ENCODE results near the gene DLGAP5. TPM values are rescaled to one million over a fixed set of nuclear protein-coding genes. Genes with fewer than 3 reads are reported as not detected.

The DLGAP5 gene
- total and polyA plus RNA-seq, 2 donors (not counting 1 experiment from before 2014, with no cell fraction given) = 8.1 to 10.5 TPM

DNA sequence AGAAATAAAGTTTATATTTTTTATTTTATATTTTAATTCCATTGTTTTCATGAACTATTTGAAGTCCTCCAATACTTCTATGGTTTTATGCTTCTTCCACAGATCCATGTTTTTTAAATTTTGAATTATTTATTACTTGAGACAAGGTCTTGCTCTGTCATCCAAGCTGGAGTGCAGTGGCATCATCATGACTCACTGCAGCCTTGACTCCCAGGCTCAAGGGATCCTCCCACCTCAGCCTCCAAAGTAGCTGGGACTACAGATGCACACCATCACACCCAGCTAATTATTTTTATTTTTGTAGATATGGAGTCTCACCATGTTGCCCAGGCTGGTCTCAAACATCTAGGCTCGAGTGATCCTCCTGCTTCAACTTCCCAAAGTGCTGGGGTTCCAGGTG is 28.8 kb upstream of the DLGAP5 start:
- Histone ChIP-seq H3K27me3 (ENCODE audit: control insufficient read depth, insufficient read depth, low read length) (no peaks in the 10 kb centered on the region), H3K36me3 (ENCODE audit: control insufficient read depth, insufficient read depth, low read length) (no peaks in the 10 kb centered on the region), H3K9ac (ENCODE audit: insufficient read depth, low read length) (no peak overlapping the region), H4K20me1 (ENCODE audit: control insufficient read depth, extremely low read depth, insufficient read depth, low read length) (no peaks in the 10 kb centered on the region), H3K27ac (ENCODE audit: insufficient read depth, low read length) (no peak overlapping the region), H3K4me2 (ENCODE audit: extremely low read depth, insufficient read depth, low read length) (no peak overlapping the region), H3K4me3 (replicated peaks in 1 of 4; ENCODE audit: control extremely low read depth in 1 of 4, insufficient read depth in 1 of 4, low read depth in 3 of 4, low read length in 4 of 4) (no peak overlapping the region), H3K4me1 (ENCODE audit: control insufficient read depth, extremely low read depth, insufficient read depth, low read length) (no peaks in the 10 kb centered on the region), H2AFZ (ENCODE audit: low read length) (no peak overlapping the region), H3K9me3 (ENCODE audit: control insufficient read depth, insufficient read depth, low read depth, low read length) (no peaks in the 10 kb centered on the region), H3K79me2 (ENCODE audit: control insufficient read depth, insufficient read depth, low read length) (no peaks in the 10 kb centered on the region)
- TF ChIP-seq EZH2 (IDR thresholded peaks at IDR 0.05; ENCODE audit: low read length, missing control alignments) = no peak
- TF ChIP-seq, protein P1, sequence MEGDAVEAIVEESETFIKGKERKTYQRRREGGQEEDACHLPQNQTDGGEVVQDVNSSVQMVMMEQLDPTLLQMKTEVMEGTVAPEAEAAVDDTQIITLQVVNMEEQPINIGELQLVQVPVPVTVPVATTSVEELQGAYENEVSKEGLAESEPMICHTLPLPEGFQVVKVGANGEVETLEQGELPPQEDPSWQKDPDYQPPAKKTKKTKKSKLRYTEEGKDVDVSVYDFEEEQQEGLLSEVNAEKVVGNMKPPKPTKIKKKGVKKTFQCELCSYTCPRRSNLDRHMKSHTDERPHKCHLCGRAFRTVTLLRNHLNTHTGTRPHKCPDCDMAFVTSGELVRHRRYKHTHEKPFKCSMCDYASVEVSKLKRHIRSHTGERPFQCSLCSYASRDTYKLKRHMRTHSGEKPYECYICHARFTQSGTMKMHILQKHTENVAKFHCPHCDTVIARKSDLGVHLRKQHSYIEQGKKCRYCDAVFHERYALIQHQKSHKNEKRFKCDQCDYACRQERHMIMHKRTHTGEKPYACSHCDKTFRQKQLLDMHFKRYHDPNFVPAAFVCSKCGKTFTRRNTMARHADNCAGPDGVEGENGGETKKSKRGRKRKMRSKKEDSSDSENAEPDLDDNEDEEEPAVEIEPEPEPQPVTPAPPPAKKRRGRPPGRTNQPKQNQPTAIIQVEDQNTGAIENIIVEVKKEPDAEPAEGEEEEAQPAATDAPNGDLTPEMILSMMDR (conservative IDR thresholded peaks at IDR 0.05 in 1 of 2, IDR thresholded peaks at IDR 0.05 in 1 of 2; ENCODE audit: low read depth in 1 of 2, low read length in 2 of 2) = no peak
- no peak for DNase-seq (ENCODE audit: low read depth in 2 of 2)

DNA sequence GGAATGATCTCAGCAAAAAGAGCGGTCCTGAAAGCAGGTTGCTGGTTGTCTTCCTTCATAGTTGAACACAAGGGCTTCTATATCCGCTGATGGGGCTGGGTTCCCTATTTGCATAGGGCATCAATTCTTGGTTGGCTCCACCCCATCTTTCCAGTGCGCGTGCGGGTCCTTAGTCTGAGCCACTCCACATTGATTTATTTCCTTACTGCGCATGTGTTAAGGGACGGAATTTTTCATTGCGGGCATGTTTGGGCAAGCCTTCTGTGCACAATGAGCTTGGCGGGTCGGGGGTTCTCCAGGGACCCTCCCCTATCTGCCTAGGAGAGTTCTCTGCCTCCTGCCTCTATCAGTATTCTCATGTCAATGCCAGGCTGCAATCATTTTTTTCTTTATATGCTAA is 21.2 kb upstream of the DLGAP5 start:
- peak in 1 of 2 donors; percentile 10 for DNase-seq (ENCODE audit: low read depth in 2 of 2)
- H3K27me3 ChIP-seq (ENCODE audit: control insufficient read depth, insufficient read depth, low read length) = no peaks in the 10 kb centered on the region
- no peaks in the 10 kb centered on the region for H4K20me1 ChIP-seq (ENCODE audit: control insufficient read depth, extremely low read depth, insufficient read depth, low read length)
- H3K36me3 ChIP-seq (ENCODE audit: control insufficient read depth, insufficient read depth, low read length) = no peaks in the 10 kb centered on the region
- no peak overlapping the region for H2AFZ ChIP-seq (ENCODE audit: low read length)
- H3K4me2 ChIP-seq (ENCODE audit: extremely low read depth, insufficient read depth, low read length) = no peak overlapping the region
- H3K4me3 ChIP-seq (replicated peaks in 1 of 4; ENCODE audit: control extremely low read depth in 1 of 4, insufficient read depth in 1 of 4, low read depth in 3 of 4, low read length in 4 of 4) = no peak overlapping the region
- no peaks in the 10 kb centered on the region for H3K9me3 ChIP-seq (ENCODE audit: control insufficient read depth, insufficient read depth, low read depth, low read length)
- H3K9ac ChIP-seq (ENCODE audit: insufficient read depth, low read length) = no peak overlapping the region
- H3K4me1 ChIP-seq (ENCODE audit: control insufficient read depth, extremely low read depth, insufficient read depth, low read length) = no peaks in the 10 kb centered on the region
- no peak for TF ChIP-seq EZH2 (IDR thresholded peaks at IDR 0.05; ENCODE audit: low read length, missing control alignments)
- TF ChIP-seq, protein P1 (conservative IDR thresholded peaks at IDR 0.05 in 1 of 2, IDR thresholded peaks at IDR 0.05 in 1 of 2; ENCODE audit: low read depth in 1 of 2, low read length in 2 of 2) = no peak
- H3K27ac ChIP-seq (ENCODE audit: insufficient read depth, low read length) = no peak overlapping the region
- no peaks in the 10 kb centered on the region for H3K79me2 ChIP-seq (ENCODE audit: control insufficient read depth, insufficient read depth, low read length)

DNA sequence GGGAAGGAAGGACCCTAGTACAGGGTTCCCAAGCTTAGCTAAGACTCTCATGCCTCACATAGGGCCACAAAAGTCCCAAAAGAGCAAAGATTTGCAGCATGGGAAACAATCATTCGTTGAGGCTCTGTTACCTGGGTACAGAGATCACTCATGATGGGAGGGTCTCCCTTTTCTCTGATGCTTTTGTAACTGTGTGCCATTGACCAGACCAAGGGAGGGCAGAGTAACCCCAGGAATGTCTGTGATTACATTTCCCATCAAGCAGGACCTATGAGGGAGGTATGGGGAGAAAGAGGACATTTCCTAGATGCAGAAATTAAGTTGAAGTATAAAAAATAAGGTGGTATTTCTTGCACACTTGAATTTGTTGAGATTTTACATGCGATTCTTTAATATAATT is 16.4 kb upstream of the DLGAP5 start:
- Histone ChIP-seq H2AFZ (ENCODE audit: low read length) (no peak overlapping the region), H3K4me1 (ENCODE audit: control insufficient read depth, extremely low read depth, insufficient read depth, low read length) (no peaks in the 10 kb centered on the region), H3K9me3 (ENCODE audit: control insufficient read depth, insufficient read depth, low read depth, low read length) (no peaks in the 10 kb centered on the region), H3K79me2 (ENCODE audit: control insufficient read depth, insufficient read depth, low read length) (no peaks in the 10 kb centered on the region), H4K20me1 (ENCODE audit: control insufficient read depth, extremely low read depth, insufficient read depth, low read length) (no peaks in the 10 kb centered on the region), H3K4me3 (replicated peaks in 1 of 4; ENCODE audit: control extremely low read depth in 1 of 4, insufficient read depth in 1 of 4, low read depth in 3 of 4, low read length in 4 of 4) (no peak overlapping the region), H3K27ac (ENCODE audit: insufficient read depth, low read length) (no peak overlapping the region), H3K27me3 (ENCODE audit: control insufficient read depth, insufficient read depth, low read length) (no peaks in the 10 kb centered on the region), H3K36me3 (ENCODE audit: control insufficient read depth, insufficient read depth, low read length) (no peaks in the 10 kb centered on the region), H3K9ac (ENCODE audit: insufficient read depth, low read length) (no peak overlapping the region), H3K4me2 (ENCODE audit: extremely low read depth, insufficient read depth, low read length) (no peak overlapping the region)
- no peak for DNase-seq (ENCODE audit: low read depth in 2 of 2)
- TF ChIP-seq, protein P1 (conservative IDR thresholded peaks at IDR 0.05 in 1 of 2, IDR thresholded peaks at IDR 0.05 in 1 of 2; ENCODE audit: low read depth in 1 of 2, low read length in 2 of 2) = no peak
- TF ChIP-seq EZH2 (IDR thresholded peaks at IDR 0.05; ENCODE audit: low read length, missing control alignments) = no peak
